Endothelial cell of umbilical vein (primary cell): ENCODE measurements around the gene TMEM167A. TPM values are rescaled to one million over a fixed set of nuclear protein-coding genes. Genes with fewer than 3 reads are reported as not detected.

Source experiments
- BruUV-seq: library from RNA; stranded (reverse); fragments of 400-500 nt; replicated peaks from 2 replicates; lab custom pipeline; 2021; lab: Mats Ljungman, UMichigan
- CTCF ChIA-PET: fragments of 300-600, 350-600 bp; sonication (Branson Sonifier 250); formaldehyde crosslinking; loops from one replicate; lab custom pipeline; 2021; ENCODE audit warnings: antibody characterized with exemption, inconsistent platforms; lab: Charles Lee
- POLR2A ChIA-PET: fragments of 300-600, 350-600 bp; sonication (Branson Sonifier 250); formaldehyde crosslinking; loops from one replicate; lab custom pipeline; 2021; ENCODE audit warnings: antibody characterized with exemption, inconsistent platforms; lab: Charles Lee
- DNase-seq: peaks from one replicate; pipeline ENCODE4 v3.0.0-alpha.2; 2011; ENCODE audit warnings: low read depth, low spot score
- FAIRE-seq: peaks from 2 replicates; lab custom pipeline; 2011; peaks lifted over from hg19 to GRCh38; lab: Jason Lieb, UNC
- H2AFZ ChIP-seq: 2 replicates; pipeline ENCODE4 v1.6.0; 2012; ENCODE audit warnings: low read depth, low read length, control low read depth, inconsistent platforms
- H3K27ac ChIP-seq: 2 replicates; pipeline ENCODE4 v1.5.1; 2011; ENCODE audit warnings: low read depth, mild to moderate bottlenecking, control low read depth, low read length, moderate library complexity; ENCODE audit not compliant: insufficient read depth
- H3K27me3 ChIP-seq, 2 experiments: 2 replicates each; pipeline versions ENCODE4 v1.6.0 to v1.6.1; 2011; ENCODE audit warnings: low read length in 2 of 2, mixed read lengths in 1 of 2; ENCODE audit not compliant: control insufficient read depth in 2 of 2, insufficient read depth in 2 of 2
- H3K36me3 ChIP-seq, 2 experiments: 2 replicates in 1 of 2; 3 replicates in 1 of 2; pipeline ENCODE4 v1.5.1; 2011; ENCODE audit warnings: low read length in 2 of 2, mild to moderate bottlenecking in 1 of 2, moderate library complexity in 1 of 2; ENCODE audit not compliant: control insufficient read depth in 2 of 2, insufficient read depth in 2 of 2; ENCODE audit errors: extremely low read depth in 1 of 2
- H3K4me1 ChIP-seq: 3 replicates; pipeline ENCODE4 v1.5.1; 2011; ENCODE audit warnings: mild to moderate bottlenecking, low read length; ENCODE audit not compliant: control insufficient read depth, insufficient read depth; ENCODE audit errors: extremely low read depth
- H3K4me2 ChIP-seq: 2 replicates; pipeline ENCODE4 v1.6.1; 2011; ENCODE audit warnings: low read length, control low read depth, mixed read lengths; ENCODE audit not compliant: insufficient read depth
- H3K4me3 ChIP-seq, 3 experiments: fragments of 200-600 bp in 1 of 3; sonication (generic), shearing (Covaris generic) in 1 of 3; replicated peaks in 1 of 3; 2 replicates each; pipeline ENCODE4 v1.5.1; 2011 to 2016; ENCODE audit warnings: control low read depth in 3 of 3, low read length in 3 of 3, mild to moderate bottlenecking in 2 of 3, inconsistent platforms in 1 of 3, low read depth in 1 of 3, moderate library complexity in 1 of 3; ENCODE audit not compliant: insufficient read depth in 1 of 3
- H3K79me2 ChIP-seq: 2 replicates; pipeline ENCODE4 v1.6.0; 2012; ENCODE audit warnings: low read length, inconsistent platforms; ENCODE audit not compliant: control insufficient read depth, insufficient read depth
- H3K9ac ChIP-seq: replicated peaks from 2 replicates; pipeline ENCODE3; 2011; ENCODE audit warnings: low read length, control low read depth; ENCODE audit not compliant: insufficient read depth; ENCODE audit errors: extremely low read depth
- H3K9me1 ChIP-seq: replicated peaks from 3 replicates; pipeline ENCODE4 v1.6.0; 2011; ENCODE audit warnings: mild to moderate bottlenecking, low read length; ENCODE audit not compliant: control insufficient read depth, insufficient read depth; ENCODE audit errors: extremely low read depth
- H3K9me3 ChIP-seq: replicated peaks from 2 replicates; pipeline ENCODE4 v1.5.1; 2012; ENCODE audit warnings: low read length, inconsistent platforms; ENCODE audit not compliant: control insufficient read depth, insufficient read depth
- H4K20me1 ChIP-seq: replicated peaks from 2 replicates; pipeline ENCODE3; 2011; ENCODE audit warnings: mild to moderate bottlenecking, low read length; ENCODE audit not compliant: control insufficient read depth, insufficient read depth; ENCODE audit errors: extremely low read depth
- EZH2 ChIP-seq: IDR thresholded peaks from 2 replicates; pipeline ENCODE4 v1.6.1; 2012; ENCODE audit warnings: borderline replicate concordance, low read depth, mild to moderate bottlenecking, moderate library complexity, low read length, inconsistent platforms; ENCODE audit not compliant: severe bottlenecking
- FOS ChIP-seq: IDR thresholded peaks from 2 replicates; pipeline ENCODE4 v1.6.1; 2011; ENCODE audit warnings: mild to moderate bottlenecking, low read length, moderate library complexity, borderline replicate concordance; ENCODE audit not compliant: insufficient read depth
- GATA2 ChIP-seq: IDR thresholded peaks from 2 replicates; pipeline ENCODE4 v1.7.0; 2011; ENCODE audit warnings: low read depth, mild to moderate bottlenecking, moderate library complexity, mixed read lengths, low read length; ENCODE audit not compliant: insufficient read length, insufficient read depth
- JUN ChIP-seq: IDR thresholded peaks from 2 replicates; pipeline ENCODE4 v1.6.1; 2011; ENCODE audit warnings: borderline replicate concordance, low read depth; ENCODE audit not compliant: insufficient read length, insufficient read depth
- MYC ChIP-seq: IDR thresholded peaks from one replicate; pipeline ENCODE4 v1.6.1; 2011; ENCODE audit warnings: mild to moderate bottlenecking, low read depth, low read length
- POLR2A ChIP-seq: IDR thresholded peaks from 2 replicates; pipeline ENCODE4 v1.6.1; 2012; ENCODE audit warnings: low read depth, mild to moderate bottlenecking, control low read depth, low read length
- POLR2AphosphoS5 ChIP-seq: IDR thresholded peaks from 2 replicates; pipeline ENCODE4 v1.6.1; 2012; ENCODE audit warnings: low read depth, mild to moderate bottlenecking, control low read depth, low read length, moderate library complexity; ENCODE audit not compliant: insufficient read depth
- dilution Hi-C: fragments of 300-500 bp; cut with MboI; formaldehyde crosslinking; loops from one replicate; pipeline ENCODE4 v1.15.0; 2019; ENCODE audit warnings: low sequenced_read_pairs; ENCODE audit not compliant: extremely low pct_ligation_motif_present
- intact Hi-C: fragments of 100-400 bp; cut with micrococcal nuclease; formaldehyde crosslinking; loops from one replicate; pipeline ENCODE4 v1.10.0; 2022
- polyA plus RNA-seq, 4 experiments: library from polyadenylated mRNA; depleted of rRNA in 3 of 4; stranded (reverse) in 3 of 4; unstranded in 1 of 4; fragments of >200 nt; gene quantifications; 2 replicates each; pipeline versions ENCODE4 v1.2.1 to v1.2.3, GENCODE V29; 2011 to 2012; ENCODE audit warnings: missing spikeins in 1 of 4
- total RNA-seq: library from RNA; stranded (reverse); gene quantifications from 2 replicates; pipeline ENCODE4 v1.2.3, GENCODE V29; 2021
- TF ChIP-seq, protein P1 (sequence below): IDR thresholded peaks from 2 replicates; pipeline ENCODE4 v1.6.1; 2011; ENCODE audit not compliant: insufficient read depth, insufficient read length
- TF ChIP-seq, protein P2 (sequence below), 2 donors: IDR thresholded peaks; 1 replicate in 1 of 2; 2 replicates in 1 of 2; pipeline ENCODE4 v1.5.1; 2011; ENCODE audit warnings: low read length in 2 of 2, mild to moderate bottlenecking in 2 of 2, moderate library complexity in 2 of 2, control low read depth in 1 of 2, inconsistent platforms in 1 of 2, low read depth in 1 of 2; ENCODE audit not compliant: insufficient read depth in 1 of 2; ENCODE audit errors: extremely low read depth in 1 of 2

The TMEM167A gene
- total and polyA plus RNA-seq, 2 donors (not counting 3 experiments of a cell fraction or from before 2014, with no cell fraction given): 20.2 to 64.4 TPM

DNA sequence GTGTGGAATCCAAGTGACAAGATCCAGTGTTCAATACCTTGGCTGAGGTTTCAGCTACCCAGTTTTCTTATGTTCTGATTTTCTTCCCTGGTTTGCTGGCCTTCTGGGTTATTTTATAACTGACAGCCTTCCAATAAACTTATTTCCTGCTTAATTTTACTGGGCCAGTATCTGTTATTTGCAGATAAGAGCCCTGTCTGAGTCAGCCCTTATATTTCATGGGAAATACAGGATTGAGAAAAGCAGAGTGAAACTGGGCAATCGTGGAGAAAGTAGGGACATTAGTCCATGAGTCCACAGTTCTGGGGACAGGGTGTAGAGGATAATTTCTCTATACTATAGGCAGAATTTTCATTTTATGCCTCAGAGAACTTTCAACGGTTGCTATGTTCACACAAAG, 32.3 kb downstream of the TMEM167A start:
- H3K27ac ChIP-seq: no peak overlapping the region
- intact Hi-C loops: no loop called here
- H4K20me1 ChIP-seq: no peaks in the 10 kb centered on the region
- POLR2A ChIA-PET: no interaction called here
- no peaks in the 10 kb centered on the region for H3K36me3 ChIP-seq
- no peak overlapping the region for H3K9ac ChIP-seq
- H3K4me3 ChIP-seq: no peak overlapping the region
- H3K4me1 ChIP-seq: no peaks in the 10 kb centered on the region
- dilution Hi-C loops: no loop called here
- no peak overlapping the region for H2AFZ ChIP-seq
- no peaks in the 10 kb centered on the region for H3K27me3 ChIP-seq
- no peak for FAIRE-seq
- no peaks in the 10 kb centered on the region for H3K9me3 ChIP-seq
- CTCF ChIA-PET: no interaction called here
- H3K79me2 ChIP-seq: no peaks in the 10 kb centered on the region
- no peak overlapping the region for H3K4me2 ChIP-seq
- peak; percentile 48 for DNase-seq
- no peaks in the 10 kb centered on the region for H3K9me1 ChIP-seq
- TF ChIP-seq JUN (no peak), POLR2A (no peak), FOS (no peak), POLR2AphosphoS5 (no peak), GATA2 (no peak), EZH2 (no peak), MYC (no peak)
- TF ChIP-seq, protein P1, sequence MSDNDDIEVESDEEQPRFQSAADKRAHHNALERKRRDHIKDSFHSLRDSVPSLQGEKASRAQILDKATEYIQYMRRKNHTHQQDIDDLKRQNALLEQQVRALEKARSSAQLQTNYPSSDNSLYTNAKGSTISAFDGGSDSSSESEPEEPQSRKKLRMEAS: no peak
- TF ChIP-seq, protein P2, sequence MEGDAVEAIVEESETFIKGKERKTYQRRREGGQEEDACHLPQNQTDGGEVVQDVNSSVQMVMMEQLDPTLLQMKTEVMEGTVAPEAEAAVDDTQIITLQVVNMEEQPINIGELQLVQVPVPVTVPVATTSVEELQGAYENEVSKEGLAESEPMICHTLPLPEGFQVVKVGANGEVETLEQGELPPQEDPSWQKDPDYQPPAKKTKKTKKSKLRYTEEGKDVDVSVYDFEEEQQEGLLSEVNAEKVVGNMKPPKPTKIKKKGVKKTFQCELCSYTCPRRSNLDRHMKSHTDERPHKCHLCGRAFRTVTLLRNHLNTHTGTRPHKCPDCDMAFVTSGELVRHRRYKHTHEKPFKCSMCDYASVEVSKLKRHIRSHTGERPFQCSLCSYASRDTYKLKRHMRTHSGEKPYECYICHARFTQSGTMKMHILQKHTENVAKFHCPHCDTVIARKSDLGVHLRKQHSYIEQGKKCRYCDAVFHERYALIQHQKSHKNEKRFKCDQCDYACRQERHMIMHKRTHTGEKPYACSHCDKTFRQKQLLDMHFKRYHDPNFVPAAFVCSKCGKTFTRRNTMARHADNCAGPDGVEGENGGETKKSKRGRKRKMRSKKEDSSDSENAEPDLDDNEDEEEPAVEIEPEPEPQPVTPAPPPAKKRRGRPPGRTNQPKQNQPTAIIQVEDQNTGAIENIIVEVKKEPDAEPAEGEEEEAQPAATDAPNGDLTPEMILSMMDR (IDR thresholded peaks at IDR 0.05; ENCODE audit: extremely low read depth in 1 of 2, insufficient read depth in 1 of 2, low read depth in 1 of 2, low read length in 2 of 2): no peak
- BruUV-seq: no TSS peak
